Activated CD8-positive, alpha-beta memory T cell treated with anti-CD3 and anti-CD28 coated beads for 36 hours (primary cell): ENCODE results near the gene MAST3. TPM values are rescaled to one million over a fixed set of nuclear protein-coding genes. Genes with fewer than 3 reads are reported as not detected.
"Not testable (repeated sequence)": the region's sequence is repeated elsewhere in the genome, so short reads cannot be mapped to it uniquely, and the experiment has no call there.

Experiments
- CTCF ChIA-PET: fragments of 350-600 bp; sonication (Branson Sonifier 250); formaldehyde crosslinking; loops from one replicate; lab custom pipeline; 2021; ENCODE audit warnings: antibody characterized with exemption; lab: Charles Lee
- POLR2A ChIA-PET: fragments of 350-600 bp; sonication (Branson Sonifier 250); formaldehyde crosslinking; loops from one replicate; lab custom pipeline; 2021; ENCODE audit warnings: antibody characterized with exemption; lab: Charles Lee
- total RNA-seq, 2 experiments: library from RNA; stranded (reverse); gene quantifications; one replicate each; pipeline ENCODE4 v1.2.3, GENCODE V29; 2021

MAST3 gene
- total RNA-seq, 2 experiments from 2014 or later, result 15.5 to 16.2 TPM

DNA sequence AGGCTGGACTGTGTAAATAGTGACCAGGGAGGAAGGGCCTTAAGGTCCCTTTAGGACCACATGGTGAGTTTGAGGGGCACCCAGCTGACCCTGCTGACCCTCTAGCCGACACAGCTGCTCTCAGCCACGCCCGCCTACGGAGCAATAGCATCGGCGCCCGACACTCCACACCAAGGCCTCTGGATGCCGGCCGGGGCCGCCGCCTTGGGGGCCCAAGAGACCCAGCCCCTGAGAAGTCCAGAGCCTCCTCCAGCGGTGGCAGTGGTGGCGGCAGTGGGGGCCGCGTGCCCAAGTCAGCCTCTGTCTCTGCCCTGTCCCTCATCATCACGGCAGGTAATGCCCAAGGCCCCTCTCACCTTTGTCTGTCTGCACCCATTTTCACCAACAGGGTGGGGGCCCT, 46.8 kb downstream of the MAST3 start:
- POLR2A ChIA-PET, result no interaction called here
- CTCF ChIA-PET, result no interaction called here

DNA sequence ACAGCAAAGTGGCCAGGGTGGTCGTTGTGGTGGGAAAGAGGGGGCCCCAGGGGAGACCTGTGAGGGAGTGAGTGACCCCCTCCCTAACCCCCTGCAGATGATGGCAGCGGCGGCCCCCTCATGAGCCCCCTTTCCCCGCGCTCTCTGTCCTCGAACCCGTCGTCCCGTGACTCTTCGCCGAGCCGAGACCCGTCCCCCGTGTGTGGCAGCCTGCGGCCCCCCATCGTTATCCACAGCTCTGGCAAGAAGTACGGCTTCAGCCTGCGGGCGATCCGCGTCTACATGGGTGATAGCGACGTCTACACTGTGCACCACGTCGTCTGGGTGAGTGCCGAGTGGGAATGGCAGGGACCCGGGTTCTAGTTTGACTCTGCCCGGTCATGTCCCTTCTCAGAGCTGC, 47.3 kb downstream of the MAST3 start:
- CTCF ChIA-PET, result no interaction called here

DNA sequence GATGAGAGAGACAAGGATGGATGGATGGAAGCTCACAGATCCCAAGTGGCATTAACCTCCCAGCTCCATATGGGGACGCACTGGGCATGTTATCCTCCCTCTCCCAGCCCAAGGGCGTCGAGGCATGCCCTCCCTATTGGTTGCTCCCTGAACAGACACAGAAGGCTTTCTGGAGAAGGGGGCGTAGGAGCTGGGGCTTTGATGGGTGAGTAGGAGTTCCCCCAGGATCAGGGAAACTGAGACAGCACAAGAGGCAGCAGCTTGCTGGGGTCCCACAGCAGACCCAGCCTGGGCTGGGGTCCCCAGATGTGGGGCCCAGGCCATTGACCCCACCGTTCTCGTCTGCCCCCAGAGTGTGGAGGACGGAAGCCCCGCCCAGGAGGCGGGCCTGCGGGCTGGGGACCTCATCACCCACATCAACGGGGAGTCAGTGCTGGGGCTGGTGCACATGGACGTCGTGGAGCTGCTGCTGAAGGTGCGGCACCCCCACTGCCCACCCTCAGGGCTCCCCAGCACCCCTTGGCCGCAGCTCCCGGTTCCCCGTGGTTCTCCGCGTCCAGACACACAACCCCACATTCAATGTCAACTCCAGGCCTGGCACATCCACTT, 47.9 kb downstream of the MAST3 start:
- ChIA-PET POLR2A (no interaction called here), CTCF (no interaction called here)

More for the DNA sequence above, 47.3 kb downstream of the MAST3 start:
- POLR2A ChIA-PET, result no interaction called here

DNA sequence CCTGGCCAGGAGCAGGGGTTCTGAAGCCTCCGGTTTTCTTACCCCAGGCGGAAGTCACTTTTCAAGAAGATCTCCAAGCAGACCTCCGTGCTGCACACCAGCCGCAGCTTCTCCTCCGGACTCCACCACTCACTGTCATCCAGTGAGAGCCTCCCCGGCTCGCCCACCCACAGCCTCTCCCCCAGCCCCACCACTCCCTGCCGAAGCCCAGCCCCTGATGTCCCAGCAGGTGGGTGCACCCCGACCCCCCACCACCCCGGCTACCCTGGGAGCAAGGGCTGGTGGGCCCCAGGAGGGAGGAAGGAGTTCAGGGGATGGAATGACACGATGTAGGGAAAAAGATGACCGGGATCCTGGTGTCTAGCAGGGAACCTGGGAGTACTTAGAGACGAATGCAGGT, 49.8 kb downstream of the MAST3 start:
- ChIA-PET POLR2A (no interaction called here), CTCF (no interaction called here)

DNA sequence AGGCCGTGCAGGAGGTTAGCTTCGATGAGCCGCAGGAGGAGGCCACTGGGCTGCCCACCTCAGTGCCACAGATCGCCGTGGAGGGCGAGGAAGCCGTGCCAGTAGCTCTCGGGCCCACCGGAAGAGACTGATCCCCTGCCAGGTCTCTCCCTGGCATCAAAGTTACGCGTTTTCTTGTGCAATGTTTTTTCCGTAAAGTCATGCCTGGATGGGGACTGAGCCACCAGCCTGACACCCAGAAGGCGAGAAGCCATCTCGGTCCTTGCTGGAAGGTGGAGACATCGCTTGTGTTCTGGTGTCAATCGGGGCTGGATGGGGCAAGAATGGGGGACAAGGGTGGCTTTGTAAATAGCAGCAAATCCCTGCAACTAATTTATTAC, 52.0 kb downstream of the MAST3 start:
- POLR2A ChIA-PET, result no interaction called here
- CTCF ChIA-PET, result interaction anchor here (0.7 kb wide), 1 partner anchor 42 kb away, joined by 3 read pairs; no protein-coding TSS in a partner anchor

DNA sequence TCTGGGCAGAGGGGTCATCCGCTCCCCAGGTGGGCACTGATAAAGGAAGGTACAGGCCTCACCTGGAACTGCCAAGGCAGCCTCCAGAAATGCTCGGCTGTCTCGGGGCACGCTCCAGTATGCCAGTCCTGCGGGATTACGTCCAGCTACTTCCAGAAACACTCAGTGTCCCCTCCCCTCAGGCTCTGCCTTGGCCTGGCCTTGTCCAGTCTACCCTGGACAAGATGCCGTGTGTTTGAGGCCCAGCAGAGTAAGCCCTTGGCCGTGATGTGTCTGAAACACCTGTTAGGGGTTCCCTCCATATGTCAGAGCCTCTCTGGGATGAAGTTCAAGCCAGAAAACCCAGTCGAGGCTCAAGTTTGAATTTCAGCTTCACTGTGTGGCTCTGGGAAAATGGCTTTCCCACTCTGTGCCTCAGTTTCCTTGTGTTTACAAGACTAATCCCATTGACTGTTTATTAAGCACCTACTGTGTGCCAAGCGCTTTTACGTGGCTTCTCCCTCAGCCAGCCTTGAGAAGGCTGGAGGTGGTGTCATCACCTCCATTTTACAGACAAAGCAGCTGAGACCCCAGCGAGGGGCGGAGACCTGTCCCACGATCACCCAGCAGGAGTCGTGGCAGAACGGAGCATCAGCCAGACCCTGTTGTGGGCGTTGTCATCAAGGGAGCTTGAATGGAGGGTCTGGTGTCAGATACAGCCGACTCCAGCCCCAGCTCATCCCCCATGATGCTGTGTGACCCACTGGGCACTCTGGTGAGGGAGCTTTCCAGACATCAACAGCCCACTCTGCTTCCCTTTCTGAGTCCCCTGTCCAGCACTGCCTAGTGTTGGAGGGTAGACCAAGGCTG, 53.4 kb downstream of the MAST3 start:
- POLR2A ChIA-PET, result no interaction called here
- CTCF ChIA-PET, result interaction anchor here (0.6 to 2.8 kb wide), 10 partner anchors 9 to 128 kb away, joined by 3 to 12 read pairs (median 6); no protein-coding TSS in a partner anchor

DNA sequence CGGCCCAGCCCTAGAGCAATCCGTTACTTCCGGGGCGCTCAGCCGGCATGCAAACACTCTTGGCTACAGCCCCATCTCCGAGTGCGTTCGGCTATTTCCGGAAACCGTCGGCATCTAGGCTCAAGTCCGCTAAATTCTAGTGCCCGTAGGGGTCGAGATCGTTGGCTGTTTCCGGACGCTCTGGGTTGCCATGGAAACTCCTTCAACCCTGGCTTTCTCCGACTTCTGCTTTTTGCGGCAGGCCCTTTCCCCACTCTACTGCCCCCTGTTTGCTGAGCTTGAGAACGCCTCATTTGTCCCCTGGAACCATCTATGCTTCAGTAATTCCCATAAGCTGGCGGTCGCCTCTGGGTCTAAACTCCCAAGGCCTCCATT, 54.9 kb downstream of the MAST3 start:
- POLR2A ChIA-PET, result interaction anchor here (0.9 kb wide), 1 partner anchor 35 kb away, joined by 3 read pairs; no protein-coding TSS in a partner anchor
- CTCF ChIA-PET, result interaction anchor here (0.6 to 2.8 kb wide), 12 partner anchors 8 to 128 kb away, joined by 3 to 12 read pairs (median 4); partner anchors contain the start of gene IFI30

DNA sequence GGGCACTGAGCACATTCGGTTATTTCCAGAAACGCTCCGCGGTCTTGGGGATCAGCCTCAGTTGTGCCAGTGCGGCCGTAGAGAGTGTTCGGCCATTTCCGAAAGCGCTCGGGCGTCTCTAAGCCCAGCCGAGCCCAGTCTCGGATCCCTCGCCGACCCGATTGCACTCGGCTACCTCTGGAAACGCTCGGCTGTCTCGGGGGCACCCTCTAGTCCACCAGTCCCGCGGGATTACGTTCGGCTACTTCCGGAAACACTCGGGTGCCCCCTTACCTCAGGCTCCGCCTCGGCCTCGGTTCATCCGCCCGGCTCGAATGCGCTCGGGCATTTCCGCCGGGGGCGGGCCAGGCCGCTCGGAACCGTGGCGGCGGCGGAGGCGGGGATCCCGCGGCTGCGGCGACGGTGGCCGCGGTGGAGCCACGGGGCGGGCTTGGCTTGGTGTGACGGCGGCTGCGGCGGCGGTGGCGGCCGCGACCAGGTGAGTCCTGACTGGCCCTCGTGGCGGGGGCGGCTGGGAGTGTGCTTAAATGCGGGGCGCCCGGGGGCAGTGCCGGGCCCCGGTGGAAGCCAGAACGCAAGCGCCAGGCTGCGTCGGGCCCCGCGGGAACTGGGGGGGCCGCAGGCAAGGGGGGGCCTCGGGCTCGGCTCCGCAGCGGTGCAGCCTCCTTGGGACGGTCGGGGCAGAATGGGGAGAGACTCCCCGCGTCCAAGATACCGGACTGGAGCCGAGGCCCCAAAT, 55.4 kb downstream of the MAST3 start, which contains the start of gene PIK3R2:
PIK3R2 (plus strand) TSS at position 347 of the 739 bp plus-strand sequence. CDS start 2,717 bp downstream, outside the sequence.
- CTCF ChIA-PET, result interaction anchor here (0.9 to 2.8 kb wide), 10 partner anchors 7 to 127 kb away, joined by 3 to 12 read pairs (median 4); no protein-coding TSS in a partner anchor
- POLR2A ChIA-PET, result interaction anchor here (0.9 kb wide), 1 partner anchor 35 kb away, joined by 3 read pairs; no protein-coding TSS in a partner anchor

DNA sequence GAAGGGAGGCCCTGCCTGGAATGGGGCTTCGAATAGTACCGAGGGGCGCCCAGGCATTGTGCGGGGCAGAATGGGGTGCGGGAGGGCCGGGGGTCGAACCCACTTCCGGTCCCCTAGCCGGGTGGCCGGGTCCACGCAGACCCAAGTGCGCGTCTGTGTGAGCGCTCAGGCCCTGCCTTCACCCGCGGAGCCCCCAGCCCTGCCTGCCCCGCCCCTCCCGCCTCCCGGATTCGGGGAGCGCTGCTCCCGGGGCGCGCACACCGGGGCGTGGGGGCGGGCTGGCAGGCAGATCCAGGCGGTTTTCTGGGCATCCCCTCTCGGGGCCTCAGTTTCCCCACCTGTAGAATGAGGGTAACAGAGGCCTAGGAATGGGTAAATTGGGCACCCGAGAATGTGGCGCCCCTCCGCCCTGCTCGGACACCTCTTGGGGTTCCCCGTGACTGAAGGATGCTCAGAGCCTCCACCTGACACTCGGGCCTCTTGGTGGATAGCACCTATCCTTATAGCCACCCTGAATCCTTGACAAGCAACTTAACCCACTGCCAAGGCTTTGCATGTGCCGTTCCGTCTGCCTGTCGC, 56.1 kb downstream of the MAST3 start:
- POLR2A ChIA-PET, result no interaction called here
- CTCF ChIA-PET, result no interaction called here

DNA sequence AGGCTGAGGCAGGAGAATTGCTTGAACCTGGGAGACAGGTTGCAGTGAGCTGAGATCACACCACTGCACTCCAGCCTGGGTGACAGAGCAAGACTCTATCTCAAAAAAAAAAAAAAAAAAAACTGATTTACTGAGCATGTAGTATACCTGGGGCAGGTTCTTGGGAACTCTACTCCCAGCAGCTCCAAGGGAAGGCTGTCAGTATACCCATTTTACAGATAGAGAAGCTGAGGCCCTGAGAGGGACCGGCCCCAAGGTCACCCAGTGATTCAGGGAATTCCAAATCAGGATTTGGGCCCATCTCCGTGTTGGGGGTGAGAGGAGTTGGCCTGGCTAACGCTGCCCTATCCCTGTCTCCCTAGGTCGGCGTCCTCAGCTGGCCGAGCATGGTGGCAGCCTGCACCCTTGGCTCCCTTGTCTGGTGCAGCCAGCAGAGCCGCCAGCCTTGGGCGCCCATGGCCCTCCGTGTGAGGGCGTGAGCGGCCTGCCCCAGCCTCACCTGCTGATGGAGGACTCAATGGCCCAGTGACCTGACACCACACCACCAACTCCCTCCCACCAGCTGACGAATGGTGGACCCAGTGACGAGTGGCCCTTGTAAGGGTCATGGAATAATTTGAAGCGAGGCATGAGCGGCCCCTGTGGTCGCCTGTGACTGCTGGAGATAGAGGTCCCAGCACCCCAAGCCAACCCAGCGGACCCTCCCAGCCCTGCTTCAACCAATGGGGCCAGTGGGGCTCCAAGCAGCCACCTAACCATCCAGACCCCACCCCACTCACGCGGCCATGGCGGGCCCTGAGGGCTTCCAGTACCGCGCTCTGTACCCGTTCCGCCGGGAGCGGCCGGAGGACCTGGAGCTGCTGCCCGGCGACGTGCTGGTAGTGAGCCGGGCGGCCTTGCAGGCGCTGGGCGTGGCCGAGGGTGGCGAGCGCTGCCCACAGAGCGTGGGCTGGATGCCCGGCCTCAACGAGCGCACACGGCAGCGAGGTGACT, 57.8 kb downstream of the MAST3 start:
- ChIA-PET POLR2A (no interaction called here), CTCF (interaction anchor here (0.5 to 1.1 kb wide), 5 partner anchors 8 to 156 kb away, joined by 3 to 4 read pairs (median 3); no protein-coding TSS in a partner anchor)

DNA sequence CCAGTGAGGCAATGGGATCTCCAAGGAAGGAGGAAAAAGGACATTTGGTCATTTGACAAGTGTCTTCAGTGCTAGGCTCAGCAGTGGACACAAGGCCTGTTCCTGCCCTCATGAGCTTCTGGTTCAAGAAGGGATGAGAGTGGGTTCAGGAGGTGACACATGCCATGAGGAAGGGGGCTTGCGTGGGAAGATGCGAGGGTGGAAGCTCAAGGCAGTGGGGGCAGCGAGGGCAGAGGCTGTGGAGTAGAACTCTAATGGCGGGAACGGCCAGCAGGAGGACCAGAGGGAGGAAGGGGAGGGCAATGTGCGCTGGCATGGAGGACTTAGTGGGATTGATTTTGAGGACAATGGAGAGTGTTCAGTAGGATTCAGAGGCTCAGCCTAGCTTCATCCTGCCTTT, 58.7 kb downstream of the MAST3 start:
- POLR2A ChIA-PET, result no interaction called here
- CTCF ChIA-PET, result interaction anchor here (0.7 to 0.9 kb wide), 2 partner anchors 43 to 155 kb away, joined by 3 read pairs; no protein-coding TSS in a partner anchor

DNA sequence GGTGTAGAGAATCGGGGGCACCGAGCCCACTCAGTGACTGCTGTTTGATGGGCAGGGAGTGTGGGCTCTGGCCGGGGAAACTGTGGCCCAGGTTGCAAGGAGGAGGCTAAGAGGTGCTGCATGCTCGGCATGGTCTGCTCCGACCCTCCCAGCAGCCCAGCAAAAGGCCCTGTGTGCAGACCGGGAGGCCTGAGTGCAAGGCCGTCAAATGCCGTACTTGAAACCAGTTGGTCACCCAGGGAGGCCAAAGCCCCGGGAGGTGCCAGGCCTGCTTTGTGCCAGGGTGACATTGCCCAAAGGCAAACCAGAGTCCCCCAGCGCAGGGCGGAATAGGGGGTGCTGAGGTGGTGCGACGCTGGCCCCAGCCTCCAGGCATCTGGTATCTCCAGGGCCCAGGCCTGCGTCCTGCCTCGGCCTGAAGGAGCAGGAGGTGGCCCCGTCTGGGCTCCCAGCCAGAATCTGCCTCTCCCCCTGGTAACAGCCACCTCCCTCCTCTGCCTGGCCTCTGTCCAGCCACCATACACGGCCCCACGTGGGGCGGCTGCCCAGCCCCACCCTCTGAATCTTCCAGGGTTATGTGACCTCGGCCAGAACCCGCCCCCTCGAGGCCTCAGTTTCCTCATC, 59.4 kb downstream of the MAST3 start:
- ChIA-PET POLR2A (no interaction called here), CTCF (no interaction called here)

DNA sequence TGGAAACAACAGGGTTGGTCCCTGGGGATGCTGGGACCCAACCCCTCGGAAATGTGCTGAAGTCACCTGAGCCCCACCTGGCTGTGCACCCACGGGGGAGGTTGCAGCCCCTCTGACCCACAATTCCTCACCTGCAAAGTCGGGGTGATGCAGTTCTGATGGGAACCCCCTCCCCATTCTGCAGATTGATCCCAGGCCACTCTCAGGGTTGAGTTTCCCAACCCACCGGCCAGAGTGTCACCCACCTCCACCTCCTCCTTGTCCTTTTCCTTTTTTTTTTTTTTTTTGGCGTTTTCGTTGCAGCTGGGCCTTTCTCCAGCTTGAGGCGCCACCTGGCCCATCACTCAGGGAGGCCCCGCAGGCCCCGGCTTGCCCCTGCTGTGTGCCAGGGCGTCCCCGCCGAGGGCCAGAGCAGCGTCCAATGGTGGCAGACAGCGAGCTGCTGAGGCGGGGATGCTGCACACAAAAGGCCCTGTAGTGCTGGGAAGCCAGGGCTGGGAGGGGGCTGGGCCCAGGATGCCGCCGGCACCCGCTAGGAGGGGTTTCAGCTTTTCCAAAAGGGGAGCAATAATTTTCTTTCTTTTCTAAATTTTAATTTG, 60.0 kb downstream of the MAST3 start:
- CTCF ChIA-PET, result interaction anchor here (1.5 kb wide), 1 partner anchor 44 kb away, joined by 7 read pairs; no protein-coding TSS in a partner anchor
- POLR2A ChIA-PET, result no interaction called here

DNA sequence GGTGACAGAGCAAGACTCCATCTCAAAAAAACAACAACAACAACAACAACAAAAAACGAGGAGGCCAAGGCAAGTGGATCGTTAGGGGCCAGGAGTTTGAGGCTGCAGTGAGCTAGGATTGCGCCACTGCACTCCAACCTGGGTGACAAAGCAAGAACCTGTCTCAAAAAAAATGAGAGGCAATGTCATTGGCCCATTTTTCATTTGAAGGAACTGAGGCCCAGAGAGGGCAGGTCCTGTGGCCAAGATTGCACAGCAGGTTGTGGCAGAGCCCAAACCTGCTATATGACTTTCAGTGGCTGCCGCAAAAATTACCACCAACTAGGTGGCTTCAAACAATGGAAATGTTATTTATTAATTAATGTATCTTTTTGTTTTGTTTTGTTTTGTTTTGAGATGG, 60.9 kb downstream of the MAST3 start:
- ChIA-PET CTCF (interaction anchor here (0.6 to 1.5 kb wide), 3 partner anchors 42 to 87 kb away, joined by 3 to 7 read pairs (median 3); no protein-coding TSS in a partner anchor), POLR2A (interaction anchor here (0.6 kb wide), 1 partner anchor 203 kb away, joined by 4 read pairs; no protein-coding TSS in a partner anchor)

DNA sequence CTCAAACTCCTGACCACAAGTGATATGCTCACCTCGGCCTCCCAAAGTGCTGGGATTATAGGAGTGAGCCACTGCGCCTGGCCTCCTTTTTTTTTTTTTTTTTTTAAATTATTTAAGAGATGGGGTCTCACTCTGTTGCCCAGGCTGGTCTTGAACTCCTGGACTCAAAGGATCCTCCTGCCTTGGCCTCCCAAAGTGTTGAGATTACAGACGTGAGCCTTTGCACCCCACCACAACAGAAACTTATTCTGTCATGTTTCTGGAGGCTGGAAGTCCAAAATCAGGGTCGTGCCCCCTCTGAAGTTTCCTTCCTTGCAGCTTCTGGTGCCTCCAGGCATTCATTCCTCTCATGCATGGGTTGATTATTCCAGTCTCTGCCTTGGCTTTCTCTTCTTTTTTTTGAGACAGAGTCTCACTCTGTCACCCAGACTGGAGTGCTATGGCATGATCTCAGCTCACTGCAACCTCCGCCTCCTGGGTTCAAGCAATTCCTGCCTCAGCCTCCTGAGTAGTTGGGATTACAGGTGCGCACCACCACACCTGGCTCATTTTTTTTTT, 61.6 kb downstream of the MAST3 start:
- POLR2A ChIA-PET, result not testable (repeated sequence)
- CTCF ChIA-PET, result interaction anchor here (1.5 kb wide), 1 partner anchor 46 kb away, joined by 7 read pairs; no protein-coding TSS in a partner anchor

DNA sequence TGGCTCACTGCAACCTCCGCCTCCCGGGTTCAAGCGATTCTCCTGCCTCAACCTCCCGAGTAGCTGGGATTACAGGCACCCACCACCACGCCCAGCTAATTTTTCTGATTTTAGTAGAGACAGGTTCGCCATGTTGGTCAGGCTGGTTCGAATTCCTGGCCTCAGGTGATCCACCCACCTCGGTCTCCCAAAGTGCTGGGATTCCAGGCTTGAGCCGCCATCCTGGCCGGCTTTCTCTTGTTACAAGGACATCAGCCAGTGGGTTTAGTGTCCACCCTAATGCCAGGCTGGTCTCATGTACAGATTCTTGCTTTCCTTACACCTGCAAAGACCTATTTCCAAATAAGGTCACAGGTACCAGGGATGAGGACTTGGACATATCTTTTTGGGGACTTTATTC, 62.2 kb downstream of the MAST3 start:
- POLR2A ChIA-PET, result no interaction called here

More for the DNA sequence above, 62.2 kb downstream of the MAST3 start:
- CTCF ChIA-PET, result interaction anchor here (0.9 to 1.5 kb wide), 5 partner anchors 8 to 120 kb away, joined by 3 to 8 read pairs (median 3); partner anchors contain the start of gene PIK3R2
